HG03097 (cell line): ENCODE data around the gene ZNF85.
A peak's percentile ranks its signal among the peaks of the same experiment; 100 is the strongest.
"Not testable (repeated sequence)": the region's sequence is repeated elsewhere in the genome, so short reads cannot be mapped to it uniquely, and the experiment has no call there.

Experiments used
- ATAC-seq: cut with Tn5 transposase; IDR thresholded peaks from one replicate; pipeline ENCODE4 v1.9.1; 2021; ENCODE audit not compliant: unreplicated experiment, low FRiP score

ZNF85 gene

DNA sequence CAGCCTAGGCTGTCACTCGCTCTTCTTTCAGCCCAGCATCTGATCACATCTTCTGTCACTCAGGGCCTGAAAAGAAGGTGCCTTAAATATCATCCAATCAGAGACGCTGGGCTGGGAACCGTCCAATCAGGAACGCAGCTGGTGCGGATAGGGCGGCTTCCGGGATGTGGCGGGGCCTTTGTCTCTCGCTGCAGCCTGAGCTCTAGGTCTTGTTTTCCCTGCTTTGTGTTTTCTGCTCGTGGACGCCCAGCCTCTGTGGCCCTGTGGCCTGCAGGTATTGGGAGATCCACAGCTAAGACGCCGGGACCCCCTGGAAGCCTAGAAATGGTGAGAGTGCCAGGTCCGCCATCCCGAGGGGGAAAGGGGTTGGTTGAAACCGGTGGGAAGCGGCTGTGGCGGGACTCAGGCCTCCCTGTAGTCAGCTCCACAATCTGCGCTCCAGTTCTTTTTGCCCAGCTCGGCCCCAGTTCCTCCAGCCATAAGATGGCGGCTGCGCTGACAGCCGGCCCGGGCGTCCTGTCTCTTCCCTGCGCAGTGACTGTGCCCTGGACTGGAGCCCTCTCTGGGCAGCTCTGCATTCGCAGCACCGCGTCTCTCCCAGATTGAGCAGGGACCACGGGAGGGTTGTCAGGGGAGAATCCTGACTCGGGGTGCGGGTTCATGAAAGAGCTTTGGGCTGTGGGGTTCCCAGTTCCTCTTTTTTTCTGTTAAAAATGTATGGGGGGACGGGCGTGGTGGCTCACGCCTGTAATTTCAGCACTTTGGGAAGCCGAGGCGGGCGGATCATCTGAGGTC, at the start of gene ZNF85:
Gene ZNF85 (plus strand): TSS at position 175 of the 795 bp plus-strand sequence. CDS start 150 bp downstream, at position 325.
- ATAC-seq, result peak; percentile 85

DNA sequence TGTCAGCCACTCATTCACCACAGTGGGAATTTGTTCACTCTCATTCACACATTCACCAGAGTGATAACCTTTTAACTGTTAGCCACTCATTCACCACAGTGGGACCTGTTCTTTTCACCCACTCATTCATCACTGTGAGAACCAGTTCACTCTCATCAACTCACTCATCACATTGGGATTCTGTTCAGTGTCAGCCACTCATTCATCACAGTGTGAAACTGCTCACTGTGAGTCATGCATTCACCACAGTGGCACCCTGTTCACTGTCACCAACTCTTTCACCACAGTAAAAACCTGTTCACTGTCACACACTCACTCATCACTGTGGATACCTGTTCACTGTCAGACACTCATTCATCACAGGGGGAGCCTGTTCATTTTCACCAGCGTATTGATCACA, 43.5 kb upstream of the ZNF85 start:
- no peak for ATAC-seq

DNA sequence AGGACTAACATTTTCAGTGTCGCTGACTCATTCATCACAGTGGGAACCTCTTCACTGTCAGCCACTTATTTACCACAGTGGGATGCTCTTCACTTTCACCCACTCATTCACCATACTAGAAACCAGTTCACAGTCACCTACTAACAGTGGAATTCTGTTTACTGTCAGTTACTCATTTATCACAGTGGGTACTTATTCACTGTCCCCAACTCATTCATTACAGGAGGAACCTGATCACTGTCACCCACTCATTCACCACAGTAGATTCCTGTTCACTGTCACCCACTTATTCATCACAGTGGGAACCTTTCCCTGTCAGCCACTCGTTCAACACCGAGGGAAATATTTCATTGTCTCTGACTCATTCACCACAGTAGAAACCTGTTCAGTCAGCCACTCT, 10.1 kb upstream of the ZNF85 start:
- no peak for ATAC-seq

- no peak for ATAC-seq
Measured at GRCh38 chr19:20925481-20925880, 2.4 kb downstream of the ZNF85 start.

GRCh38 chr19:20926796-20927195, 3.7 kb downstream of the ZNF85 start:
- ATAC-seq, result no peak

DNA sequence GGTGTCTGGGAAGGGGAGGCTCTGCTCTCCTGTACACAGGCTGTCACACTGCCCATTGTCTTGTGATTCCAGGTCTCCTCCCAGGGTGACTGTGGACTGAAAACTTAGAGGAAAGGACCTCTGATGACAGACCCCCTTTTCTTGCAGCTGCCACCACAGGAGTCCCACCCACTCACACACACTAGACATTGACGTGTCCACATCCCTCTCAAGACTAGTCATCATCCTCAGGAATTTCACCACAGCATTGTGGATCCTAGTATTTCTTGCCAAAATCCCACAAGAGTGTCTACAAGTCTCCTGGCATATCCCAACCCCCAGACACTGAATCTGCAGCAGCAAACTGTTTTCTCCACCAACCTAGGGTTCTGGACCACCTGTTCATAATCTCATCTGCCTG, 5.3 kb downstream of the ZNF85 start:
- ATAC-seq, result no peak

- not testable (repeated sequence) for ATAC-seq
Measured at GRCh38 chr19:20936322-20936947, 13.4 kb downstream of the ZNF85 start.

GRCh38 chr19:20952561-20953095, 29.6 kb downstream of the ZNF85 start:
- not testable (repeated sequence) for ATAC-seq

DNA sequence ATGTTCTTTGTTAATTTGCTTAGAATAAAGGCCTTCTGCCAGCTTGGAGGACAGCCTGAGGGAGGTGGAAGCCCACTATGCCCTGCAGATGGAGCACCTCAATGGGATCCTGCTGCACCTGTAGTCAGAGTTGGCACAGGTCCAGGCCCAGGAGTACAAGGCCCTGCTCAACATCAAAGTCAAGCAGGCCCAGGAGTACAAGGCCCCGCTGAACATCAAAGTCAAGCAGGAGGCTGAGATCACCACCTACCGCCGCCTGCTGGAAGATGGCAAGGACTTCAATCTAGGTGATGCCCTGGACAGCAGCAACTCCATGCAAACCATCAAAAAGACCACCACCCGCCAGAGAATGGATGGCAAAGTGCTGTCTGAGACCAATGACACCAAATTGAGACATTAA, 41.7 kb downstream of the ZNF85 start:
- ATAC-seq, result no peak

DNA sequence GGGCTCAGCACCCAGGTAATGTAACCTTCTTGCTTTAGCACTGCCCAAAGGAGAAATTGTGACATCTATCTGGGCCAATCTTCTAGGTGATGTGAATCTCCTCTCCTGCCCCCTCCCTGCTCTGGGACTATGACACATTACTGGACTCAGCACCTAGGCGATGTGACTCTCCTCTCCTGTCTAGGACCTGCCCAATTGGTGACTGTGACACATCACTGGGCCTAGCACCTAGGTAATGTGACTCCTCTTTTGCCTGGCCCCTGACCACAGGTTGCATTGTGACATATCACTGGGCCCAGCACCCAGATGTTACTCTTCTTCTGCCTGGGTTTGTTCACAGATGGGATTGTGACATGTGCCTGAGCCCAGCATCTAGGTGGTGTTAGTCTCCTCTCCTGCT, 45.0 kb downstream of the ZNF85 start:
- ATAC-seq, result no peak

DNA sequence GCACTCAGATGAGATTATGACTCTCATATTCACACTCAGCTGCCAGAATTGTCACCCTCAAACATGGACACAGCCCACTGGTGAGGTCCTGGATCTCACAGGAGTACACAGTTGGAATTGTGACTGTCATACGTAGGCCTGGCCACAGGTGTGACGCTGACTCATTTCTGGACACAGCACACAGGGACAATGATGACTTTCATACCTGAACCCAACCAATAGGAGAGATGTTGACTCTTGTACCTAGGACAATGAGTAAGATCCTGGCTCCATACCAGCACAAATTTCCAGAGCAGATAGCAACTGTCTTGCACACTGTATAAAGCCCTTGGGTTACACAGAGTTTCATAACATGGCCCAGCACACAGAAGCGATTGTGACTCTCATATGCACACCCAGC, 46.4 kb downstream of the ZNF85 start:
- no peak for ATAC-seq

- ATAC-seq, result no peak
Measured at GRCh38 chr19:20969898-20970297, 46.8 kb downstream of the ZNF85 start.

DNA sequence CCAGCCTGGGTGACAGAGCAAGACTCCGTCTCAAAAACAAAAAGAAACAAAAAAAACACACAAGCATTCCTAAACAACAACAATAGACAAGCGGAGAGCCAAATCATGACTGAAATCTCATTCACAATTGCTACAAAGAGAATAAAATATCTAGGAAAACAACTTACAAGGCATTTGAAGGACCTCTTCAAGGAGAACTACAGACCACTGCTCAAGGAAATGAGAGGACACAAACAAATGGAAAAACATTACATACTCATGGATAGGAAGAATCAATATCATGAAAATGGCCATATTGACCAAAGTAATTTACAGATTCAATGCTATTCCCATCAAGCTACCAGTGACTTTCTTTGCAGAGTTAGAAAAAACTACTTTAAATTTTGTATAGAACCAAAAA, 69.7 kb downstream of the ZNF85 start:
- ATAC-seq, result not testable (repeated sequence)

- ATAC-seq, result peak; percentile 98
Measured at GRCh38 chr19:20999731-21000352, 76.8 kb downstream of the ZNF85 start.
